ENCODE results near the gene BAIAP2. TPM values are rescaled to one million over a fixed set of nuclear protein-coding genes. Genes with fewer than 3 reads are reported as not detected.

The BAIAP2 gene
- polyA plus RNA-seq, 2 of the 4 experiments (the other 2 are of a cell fraction): 7.1 to 27.5 TPM

- ATAC-seq (peak; percentile 15 to 26; a peak in 4 of 6 replicates), DNase-seq (ENCODE audit: low read depth in 1 of 2, low spot score in 1 of 2) (no peak), FAIRE-seq (no peak)
- TF ChIP-seq KDM5A (IDR thresholded peaks at IDR 0.05) (no peak), ZFP36 (IDR thresholded peaks at IDR 0.05; ENCODE audit: borderline replicate concordance, partially characterized antibody) (no peak), NPAS2 (CRISPR knock-in tag; IDR thresholded peaks at IDR 0.05; ENCODE audit: borderline replicate concordance) (no peak), FOSB (CRISPR knock-in tag; IDR thresholded peaks at IDR 0.05) (no peak)
- TF ChIP-seq, protein P1, sequence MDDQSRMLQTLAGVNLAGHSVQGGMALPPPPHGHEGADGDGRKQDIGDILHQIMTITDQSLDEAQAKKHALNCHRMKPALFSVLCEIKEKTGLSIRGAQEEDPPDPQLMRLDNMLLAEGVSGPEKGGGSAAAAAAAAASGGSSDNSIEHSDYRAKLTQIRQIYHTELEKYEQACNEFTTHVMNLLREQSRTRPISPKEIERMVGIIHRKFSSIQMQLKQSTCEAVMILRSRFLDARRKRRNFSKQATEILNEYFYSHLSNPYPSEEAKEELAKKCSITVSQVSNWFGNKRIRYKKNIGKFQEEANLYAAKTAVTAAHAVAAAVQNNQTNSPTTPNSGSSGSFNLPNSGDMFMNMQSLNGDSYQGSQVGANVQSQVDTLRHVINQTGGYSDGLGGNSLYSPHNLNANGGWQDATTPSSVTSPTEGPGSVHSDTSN (IDR thresholded peaks at IDR 0.05): 0 out of 2 replicates have a peak, but pooled peaks have one; percentile 68
- ChIA-PET CTCF (interaction anchor here (1.9 to 9.1 kb wide), 2 partner anchors 20 to 99 kb away, joined by 7 to 56 read pairs; no protein-coding TSS in a partner anchor), POLR2A (interaction anchor here (1.1 kb wide), 1 partner anchor 12 kb away, joined by 3 read pairs; the partner anchor contains the start of gene CHMP6)
- no peaks in the 10 kb centered on the region for H3K9me3 ChIP-seq
- peaks cover 20% of the 10 kb centered on the region for H3K4me1 ChIP-seq
- 42% methylated on average over 21 of the region's 21 CpGs for WGBS (ENCODE audit: missing lambda C conversion rate)
- no peak overlapping the region for H3K4me3 ChIP-seq
- peak overlapping the region; percentile 6; the same call in 1 of the 3 replicates for H3K4me2 ChIP-seq
- peak overlapping the region in 1 of 2 experiments; percentile 18; a peak in 1 of 6 replicates for H3K27ac ChIP-seq
These were observed 32.3 kb upstream of the BAIAP2 start for GRCh38 chr17:81002409-81003361.

- Histone ChIP-seq H3K4me3 (peak overlapping the region; percentile 40), H3K4me2 (peak overlapping the region; percentile 81), H3K4me1 (peaks cover 20% of the 10 kb centered on the region), H3K9me3 (no peaks in the 10 kb centered on the region), H3K27ac (peak overlapping the region in 1 of 2 experiments; percentile 61; a peak in 3 of 6 replicates)
- TF ChIP-seq BHLHE40 (IDR thresholded peaks at IDR 0.05; ENCODE audit: low read depth, low read length): 0 out of 2 replicates have a peak, but pooled peaks have one; percentile 31
- 0 out of 2 replicates have a peak, but pooled peaks have one; percentile 40 for TF ChIP-seq FOSB (CRISPR knock-in tag; IDR thresholded peaks at IDR 0.05)
- TF ChIP-seq POLR2A (IDR thresholded peaks at IDR 0.05; ENCODE audit: low read length): peak; percentile 22; the same call in 1 of the 2 replicates
- TF ChIP-seq NFE2L2 (conservative IDR thresholded peaks at IDR 0.05; ENCODE audit: low read length): no peak
- no peak for TF ChIP-seq E2F6 (IDR thresholded peaks at IDR 0.05; ENCODE audit: borderline replicate concordance, low read depth)
- no peak for TF ChIP-seq KDM1A (IDR thresholded peaks at IDR 0.05; ENCODE audit: low read depth)
- peak; percentile 66; the same call in 1 of the 2 replicates for TF ChIP-seq RNF2 (IDR thresholded peaks at IDR 0.05; ENCODE audit: borderline replicate concordance, low read depth)
- CTCF ChIA-PET: interaction anchor here (0.6 to 9.1 kb wide), 5 partner anchors 10 to 772 kb away, joined by 3 to 56 read pairs (median 8); no protein-coding TSS in a partner anchor
- POLR2A ChIA-PET: no interaction called here
- 16% methylated on average over 21 of the region's 72 CpGs for WGBS (ENCODE audit: missing lambda C conversion rate)
- peak; percentile 8 to 15; a peak in 3 of 6 replicates for ATAC-seq
- FAIRE-seq: no peak
- DNase-seq (ENCODE audit: low read depth in 1 of 2, low spot score in 1 of 2): no peak
These were observed 31.1 kb upstream of the BAIAP2 start for GRCh38 chr17:81003711-81004475.

- Histone ChIP-seq H3K27ac (no peak overlapping the region), H3K9me3 (no peaks in the 10 kb centered on the region), H3K4me1 (peaks cover 20% of the 10 kb centered on the region), H3K4me3 (no peak overlapping the region), H3K4me2 (no peak overlapping the region)
- FAIRE-seq (no peak), ATAC-seq (no peak), DNase-seq (ENCODE audit: low read depth in 1 of 2, low spot score in 1 of 2) (no peak)
- TF ChIP-seq POLR2AphosphoS2 (conservative IDR thresholded peaks at IDR 0.05; ENCODE audit: low read length) (no peak), MAZ (IDR thresholded peaks at IDR 0.05; ENCODE audit: borderline replicate concordance, low read depth, low read length) (no peak), EHMT2 (IDR thresholded peaks at IDR 0.05; ENCODE audit: low read depth) (no peak), MYC (IDR thresholded peaks at IDR 0.05; ENCODE audit: borderline replicate concordance, low read length) (no peak), RARB (CRISPR knock-in tag; IDR thresholded peaks at IDR 0.05) (no peak), JUNB (IDR thresholded peaks at IDR 0.05) (no peak), CEBPB (IDR thresholded peaks at IDR 0.05) (no peak), ZC3H11A (IDR thresholded peaks at IDR 0.05) (no peak), GATA3 (IDR thresholded peaks at IDR 0.05; ENCODE audit: borderline replicate concordance) (no peak)
- TF ChIP-seq, protein P2, sequence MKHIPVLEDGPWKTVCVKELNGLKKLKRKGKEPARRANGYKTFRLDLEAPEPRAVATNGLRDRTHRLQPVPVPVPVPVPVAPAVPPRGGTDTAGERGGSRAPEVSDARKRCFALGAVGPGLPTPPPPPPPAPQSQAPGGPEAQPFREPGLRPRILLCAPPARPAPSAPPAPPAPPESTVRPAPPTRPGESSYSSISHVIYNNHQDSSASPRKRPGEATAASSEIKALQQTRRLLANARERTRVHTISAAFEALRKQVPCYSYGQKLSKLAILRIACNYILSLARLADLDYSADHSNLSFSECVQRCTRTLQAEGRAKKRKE (CRISPR knock-in tag; IDR thresholded peaks at IDR 0.05; ENCODE audit: low read depth): no peak
- TF ChIP-seq, protein P3, sequence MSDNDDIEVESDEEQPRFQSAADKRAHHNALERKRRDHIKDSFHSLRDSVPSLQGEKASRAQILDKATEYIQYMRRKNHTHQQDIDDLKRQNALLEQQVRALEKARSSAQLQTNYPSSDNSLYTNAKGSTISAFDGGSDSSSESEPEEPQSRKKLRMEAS (IDR thresholded peaks at IDR 0.05): no peak
- ChIA-PET POLR2A (no interaction called here), CTCF (interaction anchor here (0.9 to 4.3 kb wide), 5 partner anchors 8 to 580 kb away, joined by 3 to 32 read pairs (median 4); no protein-coding TSS in a partner anchor)
- 58% methylated on average over 10 of the region's 10 CpGs for WGBS (ENCODE audit: missing lambda C conversion rate)
These were observed 28.1 kb upstream of the BAIAP2 start for GRCh38 chr17:81006891-81007290.

Measured in A549 (cell line).